Measurements from ENCODE around the gene NGFR. TPM values are rescaled to one million over a fixed set of nuclear protein-coding genes. Genes with fewer than 3 reads are reported as not detected.

The NGFR gene
- total RNA-seq, 1 donor from 2014 or later: 131 TPM

- Mint-ChIP-seq H3K36me3 (ENCODE audit: unreplicated experiment) (no peaks in the 10 kb centered on the region), H3K4me3 (ENCODE audit: unreplicated experiment) (no peak overlapping the region), H3K27me3 (ENCODE audit: unreplicated experiment) (peaks cover 17% of the 10 kb centered on the region), H3K27ac (ENCODE audit: unreplicated experiment) (no peak overlapping the region), H3K9me3 (ENCODE audit: unreplicated experiment) (peaks cover 21% of the 10 kb centered on the region), H3K4me1 (ENCODE audit: low read depth, unreplicated experiment) (peaks cover 46% of the 10 kb centered on the region)
- DNase-seq: no peak
- no peak for TF ChIP-seq CTCF (IDR thresholded peaks at IDR 0.05; ENCODE audit: partially characterized antibody, unreplicated experiment)
Observed at GRCh38 chr17:49513044-49513395, 17.9 kb downstream of the NGFR start.

GRCh38 chr17:49513641-49514040 is 18.5 kb downstream of the NGFR start:
- DNase-seq: peak; percentile 18
- Mint-ChIP-seq H3K9me3 (ENCODE audit: unreplicated experiment) (peaks cover 21% of the 10 kb centered on the region), H3K27ac (ENCODE audit: unreplicated experiment) (no peak overlapping the region), H3K36me3 (ENCODE audit: unreplicated experiment) (no peaks in the 10 kb centered on the region), H3K27me3 (ENCODE audit: unreplicated experiment) (peaks cover 17% of the 10 kb centered on the region), H3K4me1 (ENCODE audit: low read depth, unreplicated experiment) (peaks cover 45% of the 10 kb centered on the region), H3K4me3 (ENCODE audit: unreplicated experiment) (no peak overlapping the region)
- no peak for TF ChIP-seq CTCF (IDR thresholded peaks at IDR 0.05; ENCODE audit: partially characterized antibody, unreplicated experiment)

GRCh38 chr17:49514071-49514721 is 19.1 kb downstream of the NGFR start:
- no peaks in the 10 kb centered on the region for H3K36me3 Mint-ChIP-seq (ENCODE audit: unreplicated experiment)
- H3K4me1 Mint-ChIP-seq (ENCODE audit: low read depth, unreplicated experiment): peaks cover 41% of the 10 kb centered on the region
- peak overlapping the region; percentile 55 for H3K4me3 Mint-ChIP-seq (ENCODE audit: unreplicated experiment)
- peaks cover 21% of the 10 kb centered on the region for H3K9me3 Mint-ChIP-seq (ENCODE audit: unreplicated experiment)
- peak; percentile 18 for DNase-seq
- peak; percentile 18 for TF ChIP-seq CTCF (IDR thresholded peaks at IDR 0.05; ENCODE audit: partially characterized antibody, unreplicated experiment)
- peak overlapping the region; percentile 59 for H3K27ac Mint-ChIP-seq (ENCODE audit: unreplicated experiment)
- H3K27me3 Mint-ChIP-seq (ENCODE audit: unreplicated experiment): peaks cover 17% of the 10 kb centered on the region

- H3K36me3 Mint-ChIP-seq (ENCODE audit: unreplicated experiment): no peaks in the 10 kb centered on the region
- H3K4me3 Mint-ChIP-seq (ENCODE audit: unreplicated experiment): peak overlapping the region; percentile 63
- peaks cover 25% of the 10 kb centered on the region for H3K9me3 Mint-ChIP-seq (ENCODE audit: unreplicated experiment)
- H3K27me3 Mint-ChIP-seq (ENCODE audit: unreplicated experiment): peaks cover 24% of the 10 kb centered on the region
- H3K27ac Mint-ChIP-seq (ENCODE audit: unreplicated experiment): peak overlapping the region; percentile 99
- DNase-seq: peak; percentile 89
- peaks cover 48% of the 10 kb centered on the region for H3K4me1 Mint-ChIP-seq (ENCODE audit: low read depth, unreplicated experiment)
- peak; percentile 36 for TF ChIP-seq CTCF (IDR thresholded peaks at IDR 0.05; ENCODE audit: partially characterized antibody, unreplicated experiment)
Observed at GRCh38 chr17:49515196-49515770, 20.2 kb downstream of the NGFR start.

- Mint-ChIP-seq H3K27ac (ENCODE audit: unreplicated experiment) (peak overlapping the region; percentile 99), H3K27me3 (ENCODE audit: unreplicated experiment) (peaks cover 25% of the 10 kb centered on the region), H3K4me3 (ENCODE audit: unreplicated experiment) (peak overlapping the region; percentile 30), H3K36me3 (ENCODE audit: unreplicated experiment) (no peaks in the 10 kb centered on the region), H3K4me1 (ENCODE audit: low read depth, unreplicated experiment) (peaks cover 49% of the 10 kb centered on the region), H3K9me3 (ENCODE audit: unreplicated experiment) (peaks cover 23% of the 10 kb centered on the region)
- TF ChIP-seq CTCF (IDR thresholded peaks at IDR 0.05; ENCODE audit: partially characterized antibody, unreplicated experiment): no peak
- no peak for DNase-seq
Observed at GRCh38 chr17:49516180-49516579, 21.1 kb downstream of the NGFR start.
